GF-D8 (cell line): ENCODE data around the gene PREX1.
"Not testable (repeated sequence)": the region's sequence is repeated elsewhere in the genome, so short reads cannot be mapped to it uniquely, and the experiment has no call there.

Experiments used
- DNase-seq: peaks from one replicate; lab custom pipeline; 2025; lab: John Stamatoyannopoulos, UW

Gene PREX1

GRCh38 chr20:48812600-48813445 is 15.0 kb downstream of the PREX1 start:
- DNase-seq: no peak

- DNase-seq: not testable (repeated sequence)
Measured at GRCh38 chr20:48812114-48812513, 15.7 kb downstream of the PREX1 start.

- DNase-seq: no peak
Measured at GRCh38 chr20:48809673-48810072, 18.1 kb downstream of the PREX1 start.

- DNase-seq: no peak
Measured at GRCh38 chr20:48808382-48809034, 19.3 kb downstream of the PREX1 start.

GRCh38 chr20:48807586-48808381 is 20.0 kb downstream of the PREX1 start:
- no peak for DNase-seq

GRCh38 chr20:48807051-48807450 is 20.7 kb downstream of the PREX1 start:
- no peak for DNase-seq

GRCh38 chr20:48805716-48806115 is 22.1 kb downstream of the PREX1 start:
- DNase-seq: no peak

- DNase-seq: no peak
Measured at GRCh38 chr20:48805286-48805685, 22.5 kb downstream of the PREX1 start.

GRCh38 chr20:48804300-48804980 is 23.4 kb downstream of the PREX1 start:
- DNase-seq: no peak

GRCh38 chr20:48803176-48804053 is 24.4 kb downstream of the PREX1 start:
- no peak for DNase-seq

- no peak for DNase-seq
Measured at GRCh38 chr20:48802647-48803046, 25.2 kb downstream of the PREX1 start.

GRCh38 chr20:48802216-48802615 is 25.6 kb downstream of the PREX1 start:
- no peak for DNase-seq

- DNase-seq: no peak
Measured at GRCh38 chr20:48801197-48801596, 26.6 kb downstream of the PREX1 start.

GRCh38 chr20:48800177-48800576 is 27.6 kb downstream of the PREX1 start:
- DNase-seq: no peak

- no peak for DNase-seq
Measured at GRCh38 chr20:48799328-48800105, 28.3 kb downstream of the PREX1 start.

- DNase-seq: no peak
Measured at GRCh38 chr20:48797850-48798747, 29.7 kb downstream of the PREX1 start.

- no peak for DNase-seq
Measured at GRCh38 chr20:48797275-48797825, 30.4 kb downstream of the PREX1 start.

- DNase-seq: no peak
Measured at GRCh38 chr20:48795732-48796131, 32.1 kb downstream of the PREX1 start.
